GM10266 (cell line): ENCODE measurements around the gene ZIC4.

Source experiments
- DNase-seq: peaks from one replicate; pipeline ENCODE4 v3.0.0; 2012; ENCODE audit errors: extremely low spot score
- CTCF ChIP-seq: IDR thresholded peaks from 2 replicates; pipeline ENCODE4 v1.5.1; 2012; ENCODE audit warnings: mild to moderate bottlenecking, low read depth; ENCODE audit not compliant: control insufficient read depth, insufficient read depth; ENCODE audit errors: missing control alignments

Gene ZIC4

GRCh38 chr3:147412917-147413685 is 6.8 kb upstream of the ZIC4 start:
- no peak for DNase-seq
- TF ChIP-seq CTCF: no peak

DNA sequence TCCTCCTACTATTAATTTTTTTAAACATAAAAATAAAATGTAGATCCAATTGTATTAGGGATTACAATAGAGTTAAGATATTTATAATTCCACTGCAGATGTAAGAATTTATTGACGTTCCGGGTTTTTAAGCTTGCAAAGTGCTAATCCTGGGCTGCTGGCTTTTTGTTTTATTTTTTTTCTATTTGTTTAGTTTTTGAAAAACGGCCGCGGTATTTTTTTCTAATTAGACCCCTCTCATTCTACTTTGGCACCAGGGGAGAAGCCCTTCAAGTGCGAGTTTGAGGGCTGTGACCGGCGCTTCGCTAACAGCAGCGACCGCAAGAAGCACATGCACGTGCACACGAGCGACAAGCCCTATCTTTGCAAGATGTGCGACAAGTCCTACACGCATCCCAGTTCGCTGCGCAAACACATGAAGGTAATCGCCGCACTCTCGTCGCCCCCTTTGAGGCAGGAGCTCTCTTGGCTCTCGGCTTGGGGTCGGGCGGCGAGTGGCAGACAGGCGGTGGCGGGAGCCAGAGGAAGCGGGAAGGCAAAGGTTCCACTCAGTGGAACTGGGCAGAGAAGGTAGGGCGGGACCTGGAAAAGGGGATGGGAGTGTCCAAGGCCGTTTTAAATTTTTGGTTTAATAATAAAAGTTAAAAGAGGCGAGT is 6.0 kb upstream of the ZIC4 start:
- DNase-seq: no peak
- no peak for TF ChIP-seq CTCF

GRCh38 chr3:147411815-147412241 is 5.5 kb upstream of the ZIC4 start:
- no peak for TF ChIP-seq CTCF
- no peak for DNase-seq

DNA sequence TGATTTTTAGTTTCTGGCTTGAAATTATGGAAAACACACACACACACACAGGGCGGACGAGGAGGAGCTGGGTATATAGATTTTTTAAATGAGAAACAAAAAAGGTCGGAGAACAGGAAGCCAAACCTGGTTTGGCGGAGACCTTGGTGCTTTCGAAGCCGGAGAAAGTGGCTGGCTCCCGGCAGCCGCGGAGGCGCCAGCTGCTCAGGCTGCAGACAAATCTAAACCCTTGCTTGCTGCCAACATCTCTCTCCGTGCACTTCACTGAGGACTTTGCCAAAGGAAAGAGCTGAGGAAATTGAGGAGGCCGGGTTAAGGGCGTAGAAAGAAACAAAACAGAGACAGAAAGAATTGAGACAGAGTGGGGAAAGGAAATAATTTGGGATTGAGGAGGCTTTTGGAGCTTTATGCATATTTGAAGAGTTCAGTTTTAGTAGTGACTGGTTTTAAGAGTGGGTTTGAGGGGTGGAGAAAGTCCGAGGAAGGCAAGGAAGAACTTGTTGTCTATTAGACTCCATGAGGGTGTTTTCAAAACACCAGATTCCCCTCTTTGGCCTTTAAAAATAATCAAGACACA is 5.0 kb upstream of the ZIC4 start:
- DNase-seq: no peak
- TF ChIP-seq CTCF: no peak

- DNase-seq: no peak
- no peak for TF ChIP-seq CTCF
Measured at GRCh38 chr3:147410526-147411237, 4.3 kb upstream of the ZIC4 start.

DNA sequence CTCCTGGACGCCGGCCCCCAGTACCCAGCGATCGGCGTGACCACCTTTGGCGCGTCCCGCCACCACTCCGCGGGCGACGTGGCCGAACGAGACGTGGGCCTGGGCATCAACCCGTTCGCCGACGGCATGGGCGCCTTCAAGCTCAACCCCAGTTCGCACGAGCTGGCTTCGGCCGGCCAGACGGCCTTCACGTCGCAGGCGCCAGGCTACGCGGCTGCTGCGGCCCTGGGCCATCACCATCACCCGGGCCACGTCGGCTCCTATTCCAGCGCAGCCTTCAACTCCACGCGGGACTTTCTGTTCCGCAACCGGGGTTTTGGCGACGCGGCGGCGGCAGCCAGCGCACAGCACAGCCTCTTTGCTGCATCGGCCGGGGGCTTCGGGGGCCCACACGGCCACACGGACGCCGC is 3.8 kb upstream of the ZIC4 start:
- DNase-seq: no peak
- TF ChIP-seq CTCF: no peak
